ENCODE data around the gene TTL. TPM values are rescaled to one million over a fixed set of nuclear protein-coding genes. Genes with fewer than 3 reads are reported as not detected.
"Not testable (repeated sequence)": the region's sequence is repeated elsewhere in the genome, so short reads cannot be mapped to it uniquely, and the experiment has no call there.

TTL gene
- total RNA-seq, 3 donors from 2014 or later = 16.4 to 26.7 (median 22.0) TPM

DNA sequence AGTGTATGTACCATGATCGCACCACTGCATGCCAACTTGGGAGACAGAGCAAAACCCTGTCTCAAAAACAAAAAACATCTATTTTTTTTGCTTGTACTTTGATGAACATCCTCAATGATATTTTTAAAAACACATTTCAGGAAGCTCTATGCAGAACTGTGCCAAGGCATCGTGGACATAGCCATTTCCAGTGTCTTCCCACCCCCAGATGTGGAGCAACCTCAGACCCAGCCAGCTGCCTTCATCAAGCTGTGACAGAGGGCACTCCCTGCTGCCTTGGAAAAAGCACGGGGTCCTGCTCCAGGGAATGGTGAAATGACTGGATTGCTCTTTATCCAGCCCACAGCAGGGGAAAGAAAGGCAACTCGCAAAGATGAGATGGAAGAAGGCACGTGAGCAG is 46.6 kb downstream of the TTL start:
- Histone ChIP-seq H3K27ac (no peak overlapping the region), H3K9me3 (no peaks in the 10 kb centered on the region), H3K4me1 (no peaks in the 10 kb centered on the region), H3K27me3 (no peaks in the 10 kb centered on the region), H3K4me3 (no peak overlapping the region), H3K36me3 (no peaks in the 10 kb centered on the region)
- TF ChIP-seq, protein P1, sequence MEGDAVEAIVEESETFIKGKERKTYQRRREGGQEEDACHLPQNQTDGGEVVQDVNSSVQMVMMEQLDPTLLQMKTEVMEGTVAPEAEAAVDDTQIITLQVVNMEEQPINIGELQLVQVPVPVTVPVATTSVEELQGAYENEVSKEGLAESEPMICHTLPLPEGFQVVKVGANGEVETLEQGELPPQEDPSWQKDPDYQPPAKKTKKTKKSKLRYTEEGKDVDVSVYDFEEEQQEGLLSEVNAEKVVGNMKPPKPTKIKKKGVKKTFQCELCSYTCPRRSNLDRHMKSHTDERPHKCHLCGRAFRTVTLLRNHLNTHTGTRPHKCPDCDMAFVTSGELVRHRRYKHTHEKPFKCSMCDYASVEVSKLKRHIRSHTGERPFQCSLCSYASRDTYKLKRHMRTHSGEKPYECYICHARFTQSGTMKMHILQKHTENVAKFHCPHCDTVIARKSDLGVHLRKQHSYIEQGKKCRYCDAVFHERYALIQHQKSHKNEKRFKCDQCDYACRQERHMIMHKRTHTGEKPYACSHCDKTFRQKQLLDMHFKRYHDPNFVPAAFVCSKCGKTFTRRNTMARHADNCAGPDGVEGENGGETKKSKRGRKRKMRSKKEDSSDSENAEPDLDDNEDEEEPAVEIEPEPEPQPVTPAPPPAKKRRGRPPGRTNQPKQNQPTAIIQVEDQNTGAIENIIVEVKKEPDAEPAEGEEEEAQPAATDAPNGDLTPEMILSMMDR (IDR thresholded peaks at IDR 0.05) = no peak
- no peak for TF ChIP-seq POLR2A (IDR thresholded peaks at IDR 0.05)
- no peak for TF ChIP-seq POLR2AphosphoS5 (IDR thresholded peaks at IDR 0.05)
- intact Hi-C loops (cut with DNase I; ENCODE audit: low total_unique reads) = no loop called here
- no peak for DNase-seq (ENCODE audit: low spot score in 2 of 2)

DNA sequence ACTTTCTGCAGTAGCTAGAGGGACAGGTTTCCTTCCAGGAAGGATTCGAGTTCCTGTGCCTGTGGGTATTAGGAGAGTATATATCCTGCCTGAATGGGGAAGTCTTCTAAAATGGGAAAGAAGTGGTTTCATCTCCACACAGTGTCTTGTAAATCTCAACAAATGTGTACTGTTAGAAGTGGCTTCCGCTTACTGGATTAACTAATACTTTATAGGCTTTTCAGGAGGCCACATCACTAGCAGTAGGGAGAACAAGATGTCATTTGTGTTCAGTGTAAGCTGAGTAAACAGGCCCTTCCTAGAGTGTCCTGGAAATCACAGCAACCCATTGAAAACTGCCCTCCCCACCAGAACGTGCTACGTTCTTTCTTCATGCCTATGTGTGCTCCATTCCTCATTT is 47.8 kb downstream of the TTL start:
- H3K9me3 ChIP-seq = no peaks in the 10 kb centered on the region
- H3K4me1 ChIP-seq = no peaks in the 10 kb centered on the region
- H3K27me3 ChIP-seq = no peaks in the 10 kb centered on the region
- no peak overlapping the region for H3K4me3 ChIP-seq
- H3K36me3 ChIP-seq = no peaks in the 10 kb centered on the region
- no peak for DNase-seq (ENCODE audit: low spot score in 2 of 2)
- H3K27ac ChIP-seq = no peak overlapping the region
- intact Hi-C loops (cut with DNase I; ENCODE audit: low total_unique reads) = no loop called here
- TF ChIP-seq POLR2AphosphoS5 (IDR thresholded peaks at IDR 0.05) (no peak), POLR2A (IDR thresholded peaks at IDR 0.05) (no peak)
- TF ChIP-seq, protein P1 (IDR thresholded peaks at IDR 0.05) = no peak

DNA sequence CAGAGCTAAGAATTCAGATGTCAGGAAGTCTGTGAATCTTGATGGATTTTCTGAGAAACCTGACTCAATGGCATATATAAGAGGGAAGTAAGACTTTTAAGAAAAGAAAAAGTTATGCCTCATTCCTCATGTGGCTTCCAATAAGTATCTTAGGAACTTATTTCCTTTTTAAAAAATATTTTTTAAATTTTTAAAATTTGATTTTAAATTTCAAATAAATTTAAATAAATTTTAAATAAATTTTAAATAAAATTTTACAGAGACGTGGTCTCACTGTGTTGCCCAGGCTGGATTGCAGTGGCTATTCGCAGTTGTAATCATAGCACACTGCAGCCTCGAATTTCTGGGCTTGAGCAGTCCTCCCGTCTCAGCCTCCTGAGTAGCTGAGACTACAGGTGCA is 48.8 kb downstream of the TTL start:
- no peak overlapping the region for H3K4me3 ChIP-seq
- no peaks in the 10 kb centered on the region for H3K9me3 ChIP-seq
- H3K36me3 ChIP-seq = no peaks in the 10 kb centered on the region
- intact Hi-C loops (cut with DNase I; ENCODE audit: low total_unique reads) = no loop called here
- no peaks in the 10 kb centered on the region for H3K4me1 ChIP-seq
- TF ChIP-seq, protein P1 (IDR thresholded peaks at IDR 0.05) = no peak
- TF ChIP-seq POLR2AphosphoS5 (IDR thresholded peaks at IDR 0.05) = no peak
- TF ChIP-seq POLR2A (IDR thresholded peaks at IDR 0.05) = no peak
- DNase-seq (ENCODE audit: low spot score in 2 of 2) = no peak
- no peak overlapping the region for H3K27ac ChIP-seq
- H3K27me3 ChIP-seq = no peaks in the 10 kb centered on the region

DNA sequence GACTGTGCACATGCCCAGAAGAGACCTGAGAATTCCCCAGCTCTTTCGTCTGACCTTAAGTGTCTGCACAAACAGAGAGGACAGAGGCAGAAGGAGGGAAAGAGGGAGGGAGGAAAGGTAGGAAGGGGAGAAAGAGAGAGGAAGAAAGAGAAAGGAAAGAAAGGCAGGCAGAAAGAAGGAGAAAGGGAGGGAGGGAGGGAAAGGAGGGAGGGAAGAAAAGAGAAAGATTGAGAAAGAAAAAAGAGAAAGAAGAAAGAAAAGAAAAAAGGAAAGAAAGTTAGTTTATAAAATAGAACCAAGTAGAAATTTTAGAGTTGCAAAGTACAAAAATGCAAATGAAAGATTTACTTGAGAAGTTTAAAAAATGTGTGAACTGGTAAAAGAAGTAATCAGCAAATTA is 52.9 kb downstream of the TTL start:
- no peaks in the 10 kb centered on the region for H3K27me3 ChIP-seq
- no peaks in the 10 kb centered on the region for H3K36me3 ChIP-seq
- H3K27ac ChIP-seq = no peak overlapping the region
- H3K4me1 ChIP-seq = no peaks in the 10 kb centered on the region
- TF ChIP-seq POLR2AphosphoS5 (IDR thresholded peaks at IDR 0.05) = no peak
- TF ChIP-seq, protein P1 (IDR thresholded peaks at IDR 0.05) = no peak
- no peak for TF ChIP-seq POLR2A (IDR thresholded peaks at IDR 0.05)
- intact Hi-C loops (cut with DNase I; ENCODE audit: low total_unique reads) = no loop called here
- no peak overlapping the region for H3K4me3 ChIP-seq
- H3K9me3 ChIP-seq = no peaks in the 10 kb centered on the region
- no peak for DNase-seq (ENCODE audit: low spot score in 2 of 2)

DNA sequence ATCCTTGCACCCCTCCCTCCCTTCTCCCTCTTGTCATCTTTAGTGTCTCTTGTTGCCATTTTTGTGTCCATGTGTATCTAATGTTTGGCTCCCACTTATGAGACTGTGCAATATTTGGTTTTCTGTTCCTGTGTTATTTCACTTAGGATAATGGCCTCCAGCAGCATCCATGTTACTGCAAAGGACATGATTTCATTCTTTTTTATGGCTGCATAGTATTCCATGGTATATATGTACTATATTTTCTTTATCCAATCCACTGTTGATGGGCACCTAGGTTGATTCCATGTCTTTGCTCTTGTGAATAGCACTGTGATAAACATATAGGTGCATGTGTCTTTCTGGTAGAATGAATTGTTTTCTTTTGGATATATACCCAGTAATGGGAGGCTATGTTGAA is 54.7 kb downstream of the TTL start:
- DNase-seq (ENCODE audit: low spot score in 2 of 2); H3K9me3 ChIP-seq; H3K4me1 ChIP-seq; H3K4me3 ChIP-seq; H3K36me3 ChIP-seq; H3K27ac ChIP-seq; intact Hi-C loops (cut with DNase I; ENCODE audit: low total_unique reads); H3K27me3 ChIP-seq: not testable (repeated sequence)

DNA sequence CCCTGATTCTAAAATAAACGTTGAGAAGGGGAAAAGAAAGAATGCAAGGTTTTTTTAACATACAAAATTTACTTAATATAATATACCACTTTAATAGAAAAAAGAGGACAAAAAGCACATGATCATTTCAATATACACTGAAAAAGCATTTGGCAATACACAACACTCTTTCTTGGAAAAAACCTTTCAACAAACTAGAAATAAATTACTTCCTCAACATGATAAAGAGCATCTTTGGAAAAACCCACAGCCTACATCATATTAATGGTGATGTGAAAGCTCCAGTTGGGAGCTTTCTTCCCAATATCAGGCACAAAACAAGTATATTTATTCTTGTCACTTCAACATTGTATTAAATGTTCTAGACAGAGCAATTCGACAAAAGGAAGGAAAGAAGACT is 57.4 kb downstream of the TTL start:
- intact Hi-C loops (cut with DNase I; ENCODE audit: low total_unique reads) = no loop called here
- no peaks in the 10 kb centered on the region for H3K27me3 ChIP-seq
- H3K4me1 ChIP-seq = peaks cover 0 to 9% of the 10 kb centered on the region in 2 donors
- no peak overlapping the region for H3K4me3 ChIP-seq
- DNase-seq (ENCODE audit: low spot score in 2 of 2) = no peak
- no peaks in the 10 kb centered on the region for H3K36me3 ChIP-seq
- TF ChIP-seq POLR2AphosphoS5 (IDR thresholded peaks at IDR 0.05) (no peak), POLR2A (IDR thresholded peaks at IDR 0.05) (no peak)
- TF ChIP-seq, protein P1 (IDR thresholded peaks at IDR 0.05) = no peak
- H3K9me3 ChIP-seq = no peaks in the 10 kb centered on the region
- no peak overlapping the region for H3K27ac ChIP-seq
